Neural crest cell (in vitro differentiated cells): ENCODE data around the gene OAT. TPM values are rescaled to one million over a fixed set of nuclear protein-coding genes. Genes with fewer than 3 reads are reported as not detected.
A peak's percentile ranks its signal among the peaks of the same experiment; 100 is the strongest.

Experiments
- DNase-seq: peaks from one replicate; pipeline ENCODE4 v3.0.0; 2021; ENCODE audit warnings: low read depth, mixed read lengths, low spot score
- H3K27ac Mint-ChIP-seq: one replicate; pipeline ENCODE4 v1.8.0; 2021; ENCODE audit warnings: mild to moderate bottlenecking, mixed read lengths; ENCODE audit not compliant: unreplicated experiment
- H3K27me3 Mint-ChIP-seq: 2 replicates; pipeline ENCODE4 v1.8.0; 2021; ENCODE audit warnings: low read depth, mild to moderate bottlenecking, mixed read lengths
- H3K36me3 Mint-ChIP-seq: 2 replicates; pipeline ENCODE4 v1.8.0; 2021; ENCODE audit warnings: low read depth, mild to moderate bottlenecking, mixed read lengths
- H3K4me1 Mint-ChIP-seq: 2 replicates; pipeline ENCODE4 v1.8.0; 2021; ENCODE audit warnings: mixed read lengths
- H3K4me3 Mint-ChIP-seq: one replicate; pipeline ENCODE4 v1.8.0; 2021; ENCODE audit warnings: mild to moderate bottlenecking, mixed read lengths
- H3K9me3 Mint-ChIP-seq: 2 replicates; pipeline ENCODE4 v1.8.0; 2021; ENCODE audit warnings: mixed read lengths
- total RNA-seq: library from RNA; stranded (reverse); gene quantifications from 2 replicates; pipeline ENCODE4 v1.2.1, GENCODE V29; 2021
- TF ChIP-seq, protein P1 (sequence below): fragments of 200-600 bp; sonication (generic); conservative IDR thresholded peaks from 2 replicates; pipeline ENCODE4 v1.5.0; 2021; ENCODE audit warnings: antibody characterized with exemption, mild to moderate bottlenecking

The OAT gene
- total RNA-seq, 1 donor from 2014 or later, result 42.5 TPM

DNA sequence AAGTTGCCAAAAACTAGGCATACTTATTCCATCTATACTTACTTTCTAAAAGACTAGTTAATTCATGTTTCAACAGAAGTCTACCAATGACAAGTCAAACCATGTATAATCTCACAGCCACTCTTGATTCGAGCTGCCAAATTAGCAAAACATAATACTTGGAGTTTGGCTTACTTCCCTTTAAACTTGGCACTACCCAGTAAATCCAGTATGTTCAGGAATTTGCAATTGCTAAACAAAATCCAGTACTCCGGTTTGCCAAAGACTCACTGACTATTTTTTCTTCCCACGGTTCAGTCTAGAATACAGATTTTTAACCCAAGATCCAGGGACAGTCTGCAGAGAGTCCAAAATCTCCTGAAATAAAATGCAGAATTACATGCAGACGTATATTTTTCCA is 4.6 kb downstream of the OAT start:
- peaks cover 4% of the 10 kb centered on the region for H3K36me3 Mint-ChIP-seq
- H3K27me3 Mint-ChIP-seq, result no peaks in the 10 kb centered on the region
- DNase-seq, result no peak
- H3K4me1 Mint-ChIP-seq, result peaks cover 21% of the 10 kb centered on the region
- H3K4me3 Mint-ChIP-seq, result peak overlapping the region; percentile 46
- no peaks in the 10 kb centered on the region for H3K9me3 Mint-ChIP-seq
- H3K27ac Mint-ChIP-seq, result no peak overlapping the region
- TF ChIP-seq, protein P1, sequence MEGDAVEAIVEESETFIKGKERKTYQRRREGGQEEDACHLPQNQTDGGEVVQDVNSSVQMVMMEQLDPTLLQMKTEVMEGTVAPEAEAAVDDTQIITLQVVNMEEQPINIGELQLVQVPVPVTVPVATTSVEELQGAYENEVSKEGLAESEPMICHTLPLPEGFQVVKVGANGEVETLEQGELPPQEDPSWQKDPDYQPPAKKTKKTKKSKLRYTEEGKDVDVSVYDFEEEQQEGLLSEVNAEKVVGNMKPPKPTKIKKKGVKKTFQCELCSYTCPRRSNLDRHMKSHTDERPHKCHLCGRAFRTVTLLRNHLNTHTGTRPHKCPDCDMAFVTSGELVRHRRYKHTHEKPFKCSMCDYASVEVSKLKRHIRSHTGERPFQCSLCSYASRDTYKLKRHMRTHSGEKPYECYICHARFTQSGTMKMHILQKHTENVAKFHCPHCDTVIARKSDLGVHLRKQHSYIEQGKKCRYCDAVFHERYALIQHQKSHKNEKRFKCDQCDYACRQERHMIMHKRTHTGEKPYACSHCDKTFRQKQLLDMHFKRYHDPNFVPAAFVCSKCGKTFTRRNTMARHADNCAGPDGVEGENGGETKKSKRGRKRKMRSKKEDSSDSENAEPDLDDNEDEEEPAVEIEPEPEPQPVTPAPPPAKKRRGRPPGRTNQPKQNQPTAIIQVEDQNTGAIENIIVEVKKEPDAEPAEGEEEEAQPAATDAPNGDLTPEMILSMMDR, result no peak

DNA sequence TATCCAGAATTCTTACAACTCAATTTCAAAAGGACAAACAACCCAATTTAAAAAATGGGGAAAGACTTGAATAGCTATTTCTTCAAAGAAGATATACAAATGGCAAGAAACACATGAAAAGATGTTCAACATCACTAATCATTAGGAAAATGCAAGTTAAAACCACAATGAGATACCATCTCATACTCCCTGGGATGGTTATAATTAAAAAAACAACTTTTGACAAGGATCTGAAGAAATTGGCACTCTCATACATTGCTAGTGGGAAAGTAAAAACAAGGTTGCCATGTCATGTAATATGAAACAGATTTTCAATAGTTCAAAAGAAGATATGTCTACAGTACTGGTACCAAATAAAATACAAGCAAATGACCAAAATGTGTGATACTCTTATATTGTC is 9.0 kb downstream of the OAT start:
- Mint-ChIP-seq H3K27ac (no peak overlapping the region), H3K4me3 (no peak overlapping the region), H3K27me3 (no peaks in the 10 kb centered on the region), H3K36me3 (peaks cover 11% of the 10 kb centered on the region), H3K9me3 (no peaks in the 10 kb centered on the region), H3K4me1 (no peaks in the 10 kb centered on the region)
- no peak for DNase-seq
- TF ChIP-seq, protein P1, result no peak

DNA sequence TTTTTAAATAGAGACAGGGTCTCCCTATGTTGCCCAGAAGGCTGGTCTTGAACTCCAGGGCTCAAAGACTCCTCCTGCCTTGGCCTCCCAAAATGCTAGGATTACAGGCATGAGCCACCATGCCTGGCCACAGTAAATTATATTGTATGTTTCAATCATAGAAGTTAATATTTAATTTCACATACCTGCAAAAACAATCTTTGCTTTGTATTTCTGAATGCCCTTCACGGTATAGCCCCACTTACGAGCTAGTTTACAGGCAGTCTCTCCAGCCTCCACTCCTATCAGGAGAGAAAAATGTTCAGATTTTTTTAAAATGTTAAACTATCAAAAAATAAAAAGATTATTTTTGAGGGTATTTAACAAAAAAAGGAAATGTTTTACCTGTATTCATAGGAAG is 10.4 kb downstream of the OAT start:
- Mint-ChIP-seq H3K4me3 (no peak overlapping the region), H3K27ac (no peak overlapping the region), H3K36me3 (peaks cover 13% of the 10 kb centered on the region), H3K9me3 (no peaks in the 10 kb centered on the region), H3K27me3 (no peaks in the 10 kb centered on the region), H3K4me1 (peaks cover 3% of the 10 kb centered on the region)
- no peak for DNase-seq
- TF ChIP-seq, protein P1, result no peak

DNA sequence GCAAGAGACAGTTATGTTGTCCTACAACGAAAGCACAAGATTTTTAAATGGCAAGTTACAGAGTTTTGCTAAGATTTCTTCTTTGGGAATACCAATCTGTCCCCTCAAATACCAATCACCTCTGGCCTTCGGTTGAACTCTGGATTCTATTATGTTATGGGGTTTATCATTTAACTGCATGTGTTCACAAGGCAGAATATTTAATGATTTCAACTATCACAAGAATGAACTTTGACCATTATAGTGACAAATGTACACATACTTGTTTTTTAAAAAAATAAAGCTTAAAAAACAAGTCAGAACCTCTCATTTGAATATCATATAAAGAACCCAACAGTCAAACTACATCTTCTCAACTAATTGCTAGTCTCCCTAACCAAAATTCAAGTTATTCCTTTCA is 11.3 kb downstream of the OAT start:
- peaks cover 13% of the 10 kb centered on the region for H3K36me3 Mint-ChIP-seq
- H3K9me3 Mint-ChIP-seq, result no peaks in the 10 kb centered on the region
- TF ChIP-seq, protein P1, result no peak
- no peak overlapping the region for H3K4me3 Mint-ChIP-seq
- peaks cover 3% of the 10 kb centered on the region for H3K4me1 Mint-ChIP-seq
- no peak for DNase-seq
- H3K27ac Mint-ChIP-seq, result no peak overlapping the region
- no peaks in the 10 kb centered on the region for H3K27me3 Mint-ChIP-seq

DNA sequence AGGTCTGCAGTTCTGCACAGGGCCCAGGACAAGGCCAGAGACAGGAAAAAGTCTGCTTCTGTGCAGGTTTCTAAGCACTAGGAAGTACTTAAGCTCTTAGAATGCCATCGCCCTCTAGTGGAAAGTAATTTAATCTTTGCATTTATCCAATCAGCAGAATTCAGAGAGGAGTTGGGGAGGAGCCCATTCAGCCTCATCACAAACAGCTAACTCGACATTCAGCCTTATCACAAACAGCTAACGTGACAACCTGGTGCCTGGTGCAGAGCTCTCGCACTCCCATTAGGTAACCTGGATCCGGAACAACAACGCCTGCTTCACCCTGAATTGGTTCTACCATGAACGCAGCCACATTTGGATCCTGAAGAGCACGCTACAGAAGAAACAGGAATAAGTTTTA is 15.2 kb downstream of the OAT start:
- DNase-seq, result no peak
- Mint-ChIP-seq H3K27me3 (no peaks in the 10 kb centered on the region), H3K27ac (no peak overlapping the region), H3K36me3 (peaks cover 9% of the 10 kb centered on the region), H3K4me1 (peaks cover 3% of the 10 kb centered on the region), H3K4me3 (no peak overlapping the region), H3K9me3 (no peaks in the 10 kb centered on the region)
- TF ChIP-seq, protein P1, result peak; percentile 77

DNA sequence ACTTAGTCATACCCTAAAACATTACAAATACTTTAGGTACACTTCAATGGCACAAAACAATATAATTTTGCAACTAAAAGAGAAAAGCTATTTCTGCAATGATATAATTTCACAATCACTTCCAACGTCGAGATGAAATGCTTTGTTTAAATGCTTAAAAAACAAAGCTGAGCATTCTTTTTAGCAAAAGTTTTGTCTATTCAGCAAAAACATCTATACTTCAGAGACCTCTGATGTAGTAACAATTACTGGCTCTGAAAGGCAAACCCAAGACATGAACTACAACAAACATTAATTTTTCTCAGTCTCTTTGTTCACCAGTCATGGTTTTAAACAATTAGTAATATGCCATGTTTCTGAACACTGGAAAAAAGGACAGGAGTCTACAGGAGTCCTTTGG is 16.4 kb downstream of the OAT start:
- peaks cover 3% of the 10 kb centered on the region for H3K4me1 Mint-ChIP-seq
- TF ChIP-seq, protein P1, result no peak
- H3K4me3 Mint-ChIP-seq, result no peak overlapping the region
- H3K27ac Mint-ChIP-seq, result no peak overlapping the region
- no peaks in the 10 kb centered on the region for H3K9me3 Mint-ChIP-seq
- no peak for DNase-seq
- no peaks in the 10 kb centered on the region for H3K27me3 Mint-ChIP-seq
- peaks cover 5% of the 10 kb centered on the region for H3K36me3 Mint-ChIP-seq
